Smooth muscle cell (in vitro differentiated cells): Measurements from ENCODE around the gene GET4. TPM values are rescaled to one million over a fixed set of nuclear protein-coding genes. Genes with fewer than 3 reads are reported as not detected.

Experiments used
- DNase-seq: peaks from one replicate; lab custom pipeline; 2025; ENCODE audit not compliant: unreplicated experiment; lab: John Stamatoyannopoulos, UW
- H2AFZ ChIP-seq: fragments of 200-600 bp; sonication (generic); 2 replicates; pipeline ENCODE4 v1.6.0; 2016; ENCODE audit warnings: antibody characterized with exemption, low read depth, mild to moderate bottlenecking
- H3F3A ChIP-seq: fragments of 200-600 bp; sonication (generic); 2 replicates; pipeline ENCODE4 v1.6.0; 2017; ENCODE audit warnings: antibody characterized with exemption, low read depth
- H3K27ac ChIP-seq: fragments of 200-600 bp; sonication (generic); 2 replicates; pipeline ENCODE4 v1.5.1; 2016; ENCODE audit warnings: low read depth, mild to moderate bottlenecking
- H3K27me3 ChIP-seq: fragments of 200-600 bp; sonication (generic); 2 replicates; pipeline ENCODE4 v1.6.1; 2016; ENCODE audit warnings: low read depth, mild to moderate bottlenecking
- H3K36me3 ChIP-seq: fragments of 200-600 bp; sonication (generic); 2 replicates; pipeline ENCODE4 v1.5.1; 2016; ENCODE audit warnings: low read depth
- H3K4me1 ChIP-seq: fragments of 200-600 bp; sonication (generic); 2 replicates; pipeline ENCODE4 v1.5.1; 2016; ENCODE audit warnings: low read depth
- H3K4me2 ChIP-seq: fragments of 200-600 bp; sonication (generic); 2 replicates; pipeline ENCODE4 v1.6.0; 2016; ENCODE audit warnings: mild to moderate bottlenecking
- H3K4me3 ChIP-seq: fragments of 200-600 bp; sonication (generic); 2 replicates; pipeline ENCODE4 v1.5.1; 2016; ENCODE audit warnings: mild to moderate bottlenecking
- H3K79me2 ChIP-seq: fragments of 200-600 bp; sonication (generic); 2 replicates; pipeline ENCODE4 v1.6.0; 2016; ENCODE audit warnings: low read depth, mild to moderate bottlenecking
- H3K9ac ChIP-seq: fragments of 200-600 bp; sonication (generic); 2 replicates; pipeline ENCODE4 v1.6.0; 2016; ENCODE audit warnings: low read depth
- H3K9me3 ChIP-seq: fragments of 200-600 bp; sonication (generic); replicated peaks from 2 replicates; pipeline ENCODE4 v1.5.1; 2016; ENCODE audit warnings: low read depth
- H4K20me1 ChIP-seq: fragments of 200-600 bp; sonication (generic); 2 replicates; pipeline ENCODE4 v1.6.0; 2016; ENCODE audit warnings: low read depth
- WGBS: methylation state at CpG from one replicate; pipeline ENCODE4 v1.1.7; 2016; ENCODE audit warnings: low lambda C conversion rate; 5-methylcytosine and 5-hydroxymethylcytosine counted together
- polyA plus RNA-seq: library from polyadenylated mRNA; unstranded; fragments of >200 nt; fragmentation: Nextera tagmentation; extraction: Ambion mirVana; gene quantifications from 2 replicates; pipeline ENCODE4 v1.2.1, GENCODE V29; 2016
- total RNA-seq: library from RNA; depleted of rRNA; stranded (reverse); fragments of >200 nt; gene quantifications from 2 replicates; pipeline ENCODE4 v1.2.3, GENCODE V29; 2014
- TF ChIP-seq, protein P1 (sequence below): fragments of 200-600 bp; sonication (generic); IDR thresholded peaks from 2 replicates; pipeline ENCODE4 v1.5.1; 2017; ENCODE audit warnings: borderline replicate concordance, mild to moderate bottlenecking, antibody characterized with exemption; ENCODE audit not compliant: insufficient read depth, poor library complexity, severe bottlenecking

The GET4 gene
- total and polyA plus RNA-seq, 2 experiments from 2014 or later, result 26.3 to 39.9 TPM

DNA sequence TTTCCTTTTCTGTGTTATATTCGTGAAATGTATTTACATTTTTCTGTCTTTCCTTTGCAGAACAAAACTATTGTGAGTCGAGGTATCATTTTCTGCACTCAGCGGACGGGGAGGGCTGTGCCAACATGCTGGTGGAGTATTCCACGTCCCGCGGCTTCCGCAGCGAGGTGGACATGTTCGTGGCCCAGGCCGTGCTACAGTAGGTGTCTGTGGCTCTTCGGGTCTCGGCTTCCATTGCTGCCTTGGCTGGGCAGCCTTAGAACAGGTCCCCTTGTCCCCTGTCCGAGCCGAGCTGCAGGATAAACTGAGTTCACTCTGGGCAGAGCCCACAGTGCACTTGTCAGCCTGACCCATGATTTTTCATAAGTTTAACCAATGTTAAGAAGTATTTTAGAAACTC is 14.5 kb downstream of the GET4 start:
- no peaks in the 10 kb centered on the region for H3K27me3 ChIP-seq
- H3F3A ChIP-seq, result no peaks in the 10 kb centered on the region
- peaks cover 2% of the 10 kb centered on the region for H3K79me2 ChIP-seq
- no peak overlapping the region for H3K27ac ChIP-seq
- no peaks in the 10 kb centered on the region for H3K4me1 ChIP-seq
- DNase-seq, result no peak
- WGBS, result 98% methylated on average over 15 of the region's 15 CpGs
- no peak overlapping the region for H3K4me3 ChIP-seq
- no peak overlapping the region for H3K9ac ChIP-seq
- no peak overlapping the region for H3K4me2 ChIP-seq
- H2AFZ ChIP-seq, result no peak overlapping the region
- no peaks in the 10 kb centered on the region for H3K36me3 ChIP-seq
- peaks cover 36% of the 10 kb centered on the region for H4K20me1 ChIP-seq
- TF ChIP-seq, protein P1, sequence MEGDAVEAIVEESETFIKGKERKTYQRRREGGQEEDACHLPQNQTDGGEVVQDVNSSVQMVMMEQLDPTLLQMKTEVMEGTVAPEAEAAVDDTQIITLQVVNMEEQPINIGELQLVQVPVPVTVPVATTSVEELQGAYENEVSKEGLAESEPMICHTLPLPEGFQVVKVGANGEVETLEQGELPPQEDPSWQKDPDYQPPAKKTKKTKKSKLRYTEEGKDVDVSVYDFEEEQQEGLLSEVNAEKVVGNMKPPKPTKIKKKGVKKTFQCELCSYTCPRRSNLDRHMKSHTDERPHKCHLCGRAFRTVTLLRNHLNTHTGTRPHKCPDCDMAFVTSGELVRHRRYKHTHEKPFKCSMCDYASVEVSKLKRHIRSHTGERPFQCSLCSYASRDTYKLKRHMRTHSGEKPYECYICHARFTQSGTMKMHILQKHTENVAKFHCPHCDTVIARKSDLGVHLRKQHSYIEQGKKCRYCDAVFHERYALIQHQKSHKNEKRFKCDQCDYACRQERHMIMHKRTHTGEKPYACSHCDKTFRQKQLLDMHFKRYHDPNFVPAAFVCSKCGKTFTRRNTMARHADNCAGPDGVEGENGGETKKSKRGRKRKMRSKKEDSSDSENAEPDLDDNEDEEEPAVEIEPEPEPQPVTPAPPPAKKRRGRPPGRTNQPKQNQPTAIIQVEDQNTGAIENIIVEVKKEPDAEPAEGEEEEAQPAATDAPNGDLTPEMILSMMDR, result no peak
- no peaks in the 10 kb centered on the region for H3K9me3 ChIP-seq

DNA sequence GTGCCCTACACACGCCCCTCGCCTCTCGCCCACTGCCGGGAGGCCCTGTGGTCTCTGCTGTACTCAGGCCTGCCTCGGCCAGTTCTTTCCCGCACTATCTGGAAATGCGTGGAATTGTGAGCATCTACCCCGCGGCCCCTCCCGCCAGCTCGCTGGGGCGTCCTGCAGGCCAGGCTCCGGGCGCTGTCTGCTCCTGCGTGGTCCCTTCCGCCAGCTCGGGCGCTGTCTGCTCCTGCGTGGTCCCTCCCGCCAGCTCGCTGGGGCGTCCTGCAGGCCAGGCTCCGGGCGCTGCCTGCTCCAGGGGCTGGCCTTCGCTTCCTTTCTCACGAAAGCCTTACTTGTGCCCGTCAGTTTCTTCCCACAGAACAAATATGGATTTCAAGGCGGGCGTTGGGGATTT is 14.9 kb downstream of the GET4 start:
- no peaks in the 10 kb centered on the region for H3K27me3 ChIP-seq
- no peak overlapping the region for H3K9ac ChIP-seq
- H2AFZ ChIP-seq, result no peak overlapping the region
- H3K4me3 ChIP-seq, result no peak overlapping the region
- no peaks in the 10 kb centered on the region for H3K9me3 ChIP-seq
- no peaks in the 10 kb centered on the region for H3F3A ChIP-seq
- H3K79me2 ChIP-seq, result no peaks in the 10 kb centered on the region
- 96% methylated on average over 29 of the region's 29 CpGs for WGBS
- H4K20me1 ChIP-seq, result peaks cover 32% of the 10 kb centered on the region
- no peak for DNase-seq
- H3K27ac ChIP-seq, result no peak overlapping the region
- H3K4me2 ChIP-seq, result no peak overlapping the region
- H3K4me1 ChIP-seq, result no peaks in the 10 kb centered on the region
- no peaks in the 10 kb centered on the region for H3K36me3 ChIP-seq
- TF ChIP-seq, protein P1, result no peak

DNA sequence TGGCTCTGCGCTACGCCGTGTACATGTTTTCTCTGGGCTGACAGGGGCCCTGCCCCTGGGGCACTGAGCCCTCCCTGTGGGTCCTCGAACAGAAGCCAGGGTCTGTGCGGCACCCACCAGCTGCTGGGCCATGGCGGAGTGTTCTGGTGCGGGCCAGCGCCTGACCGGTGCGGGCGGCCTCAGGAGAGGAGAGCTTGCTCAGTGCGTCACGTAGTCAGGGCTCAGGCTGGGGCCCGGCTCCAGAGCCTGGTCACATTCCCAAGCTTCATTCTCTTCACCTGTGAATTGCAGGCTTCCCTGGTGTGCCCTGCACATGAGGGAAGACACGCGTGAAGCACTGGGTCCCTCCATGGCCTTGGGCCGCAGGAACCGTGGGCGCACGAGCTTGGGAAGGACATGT is 15.5 kb downstream of the GET4 start:
- Histone ChIP-seq H2AFZ (no peak overlapping the region), H3K4me3 (no peak overlapping the region), H3K4me2 (no peak overlapping the region), H3K79me2 (no peaks in the 10 kb centered on the region), H4K20me1 (peaks cover 27% of the 10 kb centered on the region), H3K9me3 (no peaks in the 10 kb centered on the region), H3K27me3 (no peaks in the 10 kb centered on the region), H3K4me1 (no peaks in the 10 kb centered on the region), H3K27ac (no peak overlapping the region), H3K36me3 (no peaks in the 10 kb centered on the region), H3F3A (no peaks in the 10 kb centered on the region), H3K9ac (no peak overlapping the region)
- TF ChIP-seq, protein P1, result no peak
- 99% methylated on average over 18 of the region's 20 CpGs for WGBS
- no peak for DNase-seq
